GM21786 (cell line): Measurements from ENCODE around the gene NRP2.

Experiments used
- ATAC-seq: cut with Tn5 transposase; IDR thresholded peaks from one replicate; pipeline ENCODE4 v1.9.1; 2021; ENCODE audit not compliant: unreplicated experiment

Gene NRP2

DNA sequence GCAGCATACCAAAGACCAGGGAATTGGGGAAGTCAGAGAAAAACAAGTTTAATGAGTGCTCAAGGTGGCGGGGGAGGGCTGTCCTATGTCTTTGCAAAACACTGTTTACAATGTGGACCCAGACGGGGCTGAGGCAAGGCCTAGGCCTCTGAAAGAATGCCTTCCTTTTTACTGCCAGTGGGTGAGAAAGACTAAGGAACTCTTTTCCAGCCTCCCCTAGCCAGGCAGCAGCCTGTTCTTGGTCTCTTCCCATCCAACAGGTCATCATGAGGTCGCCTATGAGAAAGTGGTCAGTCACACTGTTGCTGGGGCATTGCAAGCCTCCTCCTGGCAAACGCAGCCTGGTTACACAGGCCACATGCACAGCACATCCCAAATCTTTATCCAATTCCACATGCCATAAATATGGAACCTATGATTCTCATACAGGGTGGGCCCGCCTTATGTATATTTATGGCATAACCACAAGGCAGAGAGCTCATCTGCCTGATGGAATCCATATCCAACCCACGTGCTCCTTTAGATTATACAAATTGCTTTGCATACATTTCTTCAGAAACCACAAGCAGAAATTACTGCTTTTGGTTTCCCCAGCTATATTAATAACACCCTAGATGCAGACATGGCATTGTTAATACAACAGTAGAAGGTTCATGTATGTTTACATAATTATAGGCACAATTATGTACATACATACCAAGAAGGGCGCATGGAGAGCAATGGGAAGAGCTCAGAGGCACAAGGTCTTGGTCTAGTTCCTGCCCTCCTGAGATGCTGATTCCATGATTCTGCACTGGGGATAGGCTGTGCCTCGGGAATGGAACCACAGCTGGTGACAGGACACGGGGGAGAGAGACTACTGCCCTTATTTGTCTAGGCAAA lies 48.6 kb downstream of the NRP2 start:
- ATAC-seq: peak; percentile 4

GRCh38 chr2:205731583-205731981 lies 49.3 kb downstream of the NRP2 start:
- ATAC-seq: peak; percentile 89

GRCh38 chr2:205732314-205732713 lies 50.0 kb downstream of the NRP2 start:
- ATAC-seq: no peak

GRCh38 chr2:205733082-205733481 lies 50.8 kb downstream of the NRP2 start:
- no peak for ATAC-seq

- ATAC-seq: no peak
These were observed 51.3 kb downstream of the NRP2 start for GRCh38 chr2:205733648-205734047.

DNA sequence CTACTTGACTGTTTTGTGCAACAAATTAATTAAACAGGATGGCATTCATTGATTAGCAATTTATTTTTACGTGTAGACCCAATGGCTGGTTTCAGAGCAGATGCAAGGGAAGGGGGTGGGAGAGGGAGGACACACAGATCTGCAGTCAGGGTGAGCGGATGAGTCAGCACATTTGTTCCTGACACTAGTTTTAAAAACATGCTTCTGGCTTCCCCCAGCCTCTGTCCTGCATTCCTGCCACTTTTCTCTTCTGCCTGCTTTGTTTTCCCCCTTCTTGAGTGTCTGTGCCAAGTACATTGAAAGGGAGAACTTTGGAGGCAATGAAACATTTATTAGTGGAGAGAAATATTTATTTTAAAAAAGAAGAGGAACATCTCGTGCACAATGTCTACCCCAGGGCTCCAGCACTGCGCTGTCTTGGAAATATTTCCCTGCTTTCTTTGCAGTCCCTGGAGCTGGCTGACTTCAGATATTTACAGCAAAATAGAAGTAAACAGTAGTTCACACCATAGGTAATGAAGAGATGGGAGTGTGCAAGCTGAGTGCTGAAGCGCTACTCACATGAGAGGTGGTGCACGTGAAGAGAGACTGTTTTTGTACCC lies 52.2 kb downstream of the NRP2 start:
- ATAC-seq: no peak

- ATAC-seq: no peak
These were observed 56.0 kb downstream of the NRP2 start for GRCh38 chr2:205738117-205738968.

DNA sequence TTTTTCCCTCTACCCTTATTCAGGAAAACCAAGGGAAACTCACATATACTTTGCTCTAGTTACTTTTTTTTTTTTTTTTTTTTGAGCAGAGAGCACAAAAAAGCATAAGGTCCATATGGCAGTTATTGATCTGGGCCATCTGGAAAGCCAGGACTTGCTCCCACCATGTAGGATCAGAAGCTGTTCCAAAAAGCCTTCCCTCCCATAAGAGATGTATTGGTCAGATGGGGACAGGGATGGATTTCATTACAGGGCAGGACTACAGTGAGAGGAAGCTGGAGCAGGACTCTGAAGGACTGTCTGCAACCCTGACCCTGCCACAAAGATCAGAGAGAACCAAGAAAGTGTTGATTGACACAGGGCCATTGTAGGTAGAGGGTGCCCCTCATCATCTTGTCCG lies 57.3 kb downstream of the NRP2 start:
- no peak for ATAC-seq

- ATAC-seq: no peak
These were observed 58.1 kb downstream of the NRP2 start for GRCh38 chr2:205740381-205740780.

GRCh38 chr2:205741256-205741978 lies 59.1 kb downstream of the NRP2 start:
- no peak for ATAC-seq

DNA sequence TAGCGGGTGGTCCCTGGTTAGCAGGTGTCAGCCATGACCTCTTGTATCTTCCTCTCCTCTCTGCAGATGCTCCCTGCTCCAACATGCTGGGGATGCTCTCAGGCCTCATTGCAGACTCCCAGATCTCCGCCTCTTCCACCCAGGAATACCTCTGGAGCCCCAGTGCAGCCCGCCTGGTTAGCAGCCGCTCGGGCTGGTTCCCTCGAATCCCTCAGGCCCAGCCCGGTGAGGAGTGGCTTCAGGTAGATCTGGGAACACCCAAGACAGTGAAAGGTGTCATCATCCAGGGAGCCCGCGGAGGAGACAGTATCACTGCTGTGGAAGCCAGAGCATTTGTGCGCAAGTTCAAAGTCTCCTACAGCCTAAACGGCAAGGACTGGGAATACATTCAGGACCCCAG lies 60.8 kb downstream of the NRP2 start:
- no peak for ATAC-seq

DNA sequence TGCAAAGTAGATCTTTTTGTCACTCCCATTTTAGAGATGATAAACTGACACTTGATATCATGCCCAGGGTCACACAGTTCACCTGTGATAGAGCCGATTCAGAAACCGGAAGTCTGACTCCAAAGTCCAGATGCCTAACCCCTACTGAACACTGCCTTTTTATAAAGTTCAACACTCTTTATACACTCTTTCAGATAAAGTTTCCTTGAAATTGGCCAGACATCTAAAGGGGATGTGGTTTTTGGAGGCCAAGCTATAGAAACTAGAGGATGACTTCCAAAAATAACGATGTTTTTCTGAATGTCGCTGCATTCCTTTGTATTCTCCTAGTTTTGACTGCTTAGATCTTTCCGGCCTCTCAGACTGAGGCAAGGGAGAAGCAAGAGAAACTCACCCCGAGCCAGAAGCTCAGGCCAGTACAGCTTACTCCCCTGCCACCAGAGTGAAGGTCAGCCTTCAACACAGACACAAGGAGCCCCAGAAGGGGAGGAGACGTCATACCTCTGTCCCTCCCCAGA lies 61.8 kb downstream of the NRP2 start:
- no peak for ATAC-seq

- ATAC-seq: no peak
These were observed 63.5 kb downstream of the NRP2 start for GRCh38 chr2:205745661-205746419.

DNA sequence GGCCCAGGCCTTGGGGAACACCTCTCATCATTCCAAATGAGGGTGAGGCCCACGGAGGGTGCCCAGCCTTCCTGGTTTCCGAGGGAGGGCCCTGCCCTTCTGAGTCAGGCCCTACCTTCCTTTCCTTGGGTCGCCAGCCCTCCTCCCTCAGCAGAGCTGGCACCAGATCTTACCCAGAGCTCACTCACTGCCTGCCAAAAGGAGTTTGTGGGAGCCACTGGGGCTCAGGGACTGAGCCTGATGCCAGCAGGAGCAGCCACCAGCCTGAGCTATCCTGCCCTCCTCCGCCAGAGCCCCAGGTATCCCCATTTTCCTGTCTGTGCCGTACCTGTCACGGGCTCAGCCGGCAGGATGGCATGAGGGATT lies 64.1 kb downstream of the NRP2 start:
- ATAC-seq: no peak

DNA sequence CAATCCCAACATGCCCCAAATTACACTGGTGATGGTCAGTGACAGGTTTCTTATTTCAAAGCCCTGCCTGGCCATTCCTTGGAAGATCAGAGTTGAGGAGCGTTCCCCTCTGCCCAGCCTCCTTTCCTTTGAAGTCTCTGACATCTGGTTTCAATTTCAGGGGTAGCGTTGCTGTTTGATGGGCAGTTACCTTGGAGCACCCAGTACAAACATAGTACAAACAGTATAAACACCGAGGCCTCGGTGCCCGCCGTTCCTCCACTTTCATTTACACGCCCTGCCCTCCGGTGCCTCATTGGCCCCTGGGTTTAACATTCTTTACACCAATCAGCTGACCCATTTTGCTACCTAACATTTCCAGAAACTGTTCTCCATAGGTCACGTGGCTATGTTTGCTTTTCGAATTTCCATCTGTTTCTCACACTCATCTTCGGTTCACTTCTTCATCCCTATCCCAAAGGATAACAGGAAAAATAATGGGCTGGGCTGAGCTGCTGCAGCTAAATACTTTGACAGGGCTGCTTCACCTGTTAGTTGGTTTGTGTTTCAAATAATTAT lies 65.6 kb downstream of the NRP2 start:
- ATAC-seq: no peak

DNA sequence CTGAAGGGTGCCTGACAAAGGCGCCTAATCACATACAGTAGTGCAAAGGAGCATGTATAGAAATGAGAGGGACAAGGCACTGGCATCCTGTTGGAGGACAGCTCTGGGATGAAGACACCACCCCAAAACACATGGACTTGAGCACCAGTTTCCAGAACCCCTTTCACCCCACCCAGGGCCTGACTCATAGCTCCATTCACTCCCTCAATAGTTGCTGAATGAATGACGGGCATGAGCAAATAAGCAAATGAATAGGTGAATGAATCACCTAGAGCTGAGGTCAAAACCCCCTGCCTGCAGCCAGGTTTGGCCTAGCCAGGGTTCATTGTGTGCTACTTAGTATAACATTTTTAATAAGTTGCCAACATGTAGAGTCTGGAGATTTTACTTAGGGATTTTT lies 66.3 kb downstream of the NRP2 start:
- ATAC-seq: no peak

DNA sequence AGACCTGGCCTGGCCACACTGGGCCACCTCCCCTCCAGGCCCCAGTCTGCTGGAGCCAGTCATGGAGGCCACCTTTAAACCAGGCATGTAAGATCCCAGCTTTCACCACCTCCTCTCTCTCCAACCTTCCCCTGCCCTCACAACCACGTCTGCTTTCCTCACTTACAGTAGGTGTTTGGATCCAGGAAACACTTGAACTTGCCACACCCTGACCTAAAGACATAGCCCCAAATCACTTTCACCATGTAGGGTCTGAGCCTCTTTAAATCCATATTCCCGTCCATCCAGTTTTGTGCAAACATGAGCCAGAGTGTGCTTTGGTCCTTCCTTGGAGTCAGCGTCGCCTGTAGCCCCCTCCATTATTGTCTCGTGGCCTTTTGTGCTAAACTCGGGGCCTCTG lies 66.8 kb downstream of the NRP2 start:
- ATAC-seq: no peak

DNA sequence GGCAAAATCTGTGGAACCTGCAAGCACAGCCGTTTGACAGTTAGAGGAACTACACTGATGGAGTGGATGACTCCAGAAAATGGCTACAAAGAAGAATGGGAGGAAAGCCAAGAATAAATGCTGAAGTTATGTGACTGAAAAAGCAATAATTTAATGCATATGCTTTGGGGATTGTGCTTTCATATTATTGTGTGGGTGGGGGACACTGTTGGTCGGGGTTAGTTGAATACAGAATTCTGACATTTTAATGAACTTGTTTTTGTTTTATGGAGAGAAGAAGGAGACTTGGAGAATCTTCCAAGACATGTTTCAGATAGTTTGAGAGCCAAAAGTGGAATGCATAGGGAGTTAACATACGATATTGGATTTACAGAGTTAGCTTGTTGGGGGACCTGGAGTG lies 68.5 kb downstream of the NRP2 start:
- no peak for ATAC-seq

GRCh38 chr2:205751569-205752031 lies 69.3 kb downstream of the NRP2 start:
- ATAC-seq: no peak
